Adrenal gland (tissue), 5 donors: ENCODE results near the gene CERS4.

Source experiments
- POLR2A ChIP-seq, 2 donors: fragments of 450-650 bp; IDR thresholded peaks; one replicate each; pipeline ENCODE4 v1.6.1; 2017; ENCODE audit warnings: antibody characterized with exemption in 2 of 2, mild to moderate bottlenecking in 2 of 2, moderate library complexity in 1 of 2
- TF ChIP-seq, protein P1 (sequence below), 6 experiments: fragments of 450-650 bp in 4 of 6; fragments of 200-600 bp in 2 of 6; sonication (generic) in 1 of 6; IDR thresholded peaks; 1 replicate in 5 of 6; 2 replicates in 1 of 6; pipeline versions ENCODE4 v1.5.1 to v1.8.0; 2016 to 2021; ENCODE audit warnings: antibody characterized with exemption in 6 of 6, mild to moderate bottlenecking in 2 of 6, moderate library complexity in 1 of 6
- donor health status: DM: no; HTN: no; CAD: no.

DNA sequence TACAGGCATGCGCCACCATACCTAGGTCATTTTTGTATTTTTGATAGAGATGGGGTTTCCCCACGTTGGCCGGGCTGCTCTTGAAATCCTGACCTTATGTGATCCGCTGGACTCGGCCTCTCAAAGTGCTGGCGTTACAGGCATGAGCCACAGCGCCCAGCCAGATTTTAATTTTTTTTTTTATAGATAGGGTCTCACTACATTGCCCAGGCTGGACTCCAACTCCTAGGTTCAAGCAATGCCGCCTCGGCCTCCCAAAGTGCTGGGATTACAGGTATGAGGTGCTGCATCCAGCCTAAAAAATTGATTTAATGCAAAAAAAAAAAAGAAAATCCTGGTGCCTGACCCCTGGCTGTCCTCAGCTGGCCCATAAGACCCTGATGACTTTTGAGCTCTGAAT lies 24.9 kb upstream of the CERS4 start:
- TF ChIP-seq, protein P1, sequence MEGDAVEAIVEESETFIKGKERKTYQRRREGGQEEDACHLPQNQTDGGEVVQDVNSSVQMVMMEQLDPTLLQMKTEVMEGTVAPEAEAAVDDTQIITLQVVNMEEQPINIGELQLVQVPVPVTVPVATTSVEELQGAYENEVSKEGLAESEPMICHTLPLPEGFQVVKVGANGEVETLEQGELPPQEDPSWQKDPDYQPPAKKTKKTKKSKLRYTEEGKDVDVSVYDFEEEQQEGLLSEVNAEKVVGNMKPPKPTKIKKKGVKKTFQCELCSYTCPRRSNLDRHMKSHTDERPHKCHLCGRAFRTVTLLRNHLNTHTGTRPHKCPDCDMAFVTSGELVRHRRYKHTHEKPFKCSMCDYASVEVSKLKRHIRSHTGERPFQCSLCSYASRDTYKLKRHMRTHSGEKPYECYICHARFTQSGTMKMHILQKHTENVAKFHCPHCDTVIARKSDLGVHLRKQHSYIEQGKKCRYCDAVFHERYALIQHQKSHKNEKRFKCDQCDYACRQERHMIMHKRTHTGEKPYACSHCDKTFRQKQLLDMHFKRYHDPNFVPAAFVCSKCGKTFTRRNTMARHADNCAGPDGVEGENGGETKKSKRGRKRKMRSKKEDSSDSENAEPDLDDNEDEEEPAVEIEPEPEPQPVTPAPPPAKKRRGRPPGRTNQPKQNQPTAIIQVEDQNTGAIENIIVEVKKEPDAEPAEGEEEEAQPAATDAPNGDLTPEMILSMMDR (IDR thresholded peaks at IDR 0.05): no peak
- no peak for TF ChIP-seq POLR2A (IDR thresholded peaks at IDR 0.05)
